LNCAP (cell line): Measurements from ENCODE around the gene TUBB4B.

Experiments used
- TF ChIP-seq, protein P1 (sequence below): fragments of 450-650 bp; IDR thresholded peaks from 2 replicates; pipeline ENCODE4 v1.5.1; 2017; ENCODE audit warnings: mild to moderate bottlenecking

Gene TUBB4B

DNA sequence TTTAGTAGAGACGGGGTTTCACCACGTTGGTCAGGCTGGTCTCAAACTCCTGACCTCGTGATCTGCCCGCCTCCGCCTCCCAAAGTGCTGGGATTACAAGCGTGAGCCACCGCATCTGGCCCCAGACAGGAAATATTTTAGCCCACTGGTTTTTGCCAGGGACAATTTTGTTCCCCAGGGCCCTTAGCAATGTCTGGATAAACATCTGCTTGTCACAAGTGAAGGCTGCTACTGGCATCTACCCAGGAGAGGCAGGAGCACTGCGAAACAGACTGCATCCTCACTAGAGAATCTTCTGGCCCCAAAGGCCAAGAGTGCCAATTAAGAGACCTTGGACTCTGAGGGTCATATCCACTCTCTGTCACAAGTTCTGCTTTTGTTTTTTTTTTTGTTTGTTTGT is 38.1 kb upstream of the TUBB4B start:
- TF ChIP-seq, protein P1, sequence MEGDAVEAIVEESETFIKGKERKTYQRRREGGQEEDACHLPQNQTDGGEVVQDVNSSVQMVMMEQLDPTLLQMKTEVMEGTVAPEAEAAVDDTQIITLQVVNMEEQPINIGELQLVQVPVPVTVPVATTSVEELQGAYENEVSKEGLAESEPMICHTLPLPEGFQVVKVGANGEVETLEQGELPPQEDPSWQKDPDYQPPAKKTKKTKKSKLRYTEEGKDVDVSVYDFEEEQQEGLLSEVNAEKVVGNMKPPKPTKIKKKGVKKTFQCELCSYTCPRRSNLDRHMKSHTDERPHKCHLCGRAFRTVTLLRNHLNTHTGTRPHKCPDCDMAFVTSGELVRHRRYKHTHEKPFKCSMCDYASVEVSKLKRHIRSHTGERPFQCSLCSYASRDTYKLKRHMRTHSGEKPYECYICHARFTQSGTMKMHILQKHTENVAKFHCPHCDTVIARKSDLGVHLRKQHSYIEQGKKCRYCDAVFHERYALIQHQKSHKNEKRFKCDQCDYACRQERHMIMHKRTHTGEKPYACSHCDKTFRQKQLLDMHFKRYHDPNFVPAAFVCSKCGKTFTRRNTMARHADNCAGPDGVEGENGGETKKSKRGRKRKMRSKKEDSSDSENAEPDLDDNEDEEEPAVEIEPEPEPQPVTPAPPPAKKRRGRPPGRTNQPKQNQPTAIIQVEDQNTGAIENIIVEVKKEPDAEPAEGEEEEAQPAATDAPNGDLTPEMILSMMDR = no peak

DNA sequence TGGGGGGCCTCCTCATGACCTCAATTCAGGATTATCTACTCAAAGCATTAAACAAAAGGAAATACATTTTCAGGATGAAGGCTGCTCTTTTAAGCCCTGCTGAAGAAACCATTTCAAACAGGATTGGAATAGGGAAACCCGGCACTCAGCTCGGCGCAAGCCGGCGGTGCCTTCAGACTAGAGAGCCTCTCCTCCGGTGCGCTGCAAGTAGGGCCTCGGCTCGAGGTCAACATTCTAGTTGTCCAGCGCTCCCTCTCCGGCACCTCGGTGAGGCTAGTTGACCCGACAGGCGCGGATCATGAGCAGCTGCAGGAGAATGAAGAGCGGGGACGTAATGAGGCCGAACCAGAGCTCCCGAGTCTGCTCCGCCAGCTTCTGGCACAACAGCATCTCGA is 36.4 kb upstream of the TUBB4B start:
- TF ChIP-seq, protein P1 = no peak

DNA sequence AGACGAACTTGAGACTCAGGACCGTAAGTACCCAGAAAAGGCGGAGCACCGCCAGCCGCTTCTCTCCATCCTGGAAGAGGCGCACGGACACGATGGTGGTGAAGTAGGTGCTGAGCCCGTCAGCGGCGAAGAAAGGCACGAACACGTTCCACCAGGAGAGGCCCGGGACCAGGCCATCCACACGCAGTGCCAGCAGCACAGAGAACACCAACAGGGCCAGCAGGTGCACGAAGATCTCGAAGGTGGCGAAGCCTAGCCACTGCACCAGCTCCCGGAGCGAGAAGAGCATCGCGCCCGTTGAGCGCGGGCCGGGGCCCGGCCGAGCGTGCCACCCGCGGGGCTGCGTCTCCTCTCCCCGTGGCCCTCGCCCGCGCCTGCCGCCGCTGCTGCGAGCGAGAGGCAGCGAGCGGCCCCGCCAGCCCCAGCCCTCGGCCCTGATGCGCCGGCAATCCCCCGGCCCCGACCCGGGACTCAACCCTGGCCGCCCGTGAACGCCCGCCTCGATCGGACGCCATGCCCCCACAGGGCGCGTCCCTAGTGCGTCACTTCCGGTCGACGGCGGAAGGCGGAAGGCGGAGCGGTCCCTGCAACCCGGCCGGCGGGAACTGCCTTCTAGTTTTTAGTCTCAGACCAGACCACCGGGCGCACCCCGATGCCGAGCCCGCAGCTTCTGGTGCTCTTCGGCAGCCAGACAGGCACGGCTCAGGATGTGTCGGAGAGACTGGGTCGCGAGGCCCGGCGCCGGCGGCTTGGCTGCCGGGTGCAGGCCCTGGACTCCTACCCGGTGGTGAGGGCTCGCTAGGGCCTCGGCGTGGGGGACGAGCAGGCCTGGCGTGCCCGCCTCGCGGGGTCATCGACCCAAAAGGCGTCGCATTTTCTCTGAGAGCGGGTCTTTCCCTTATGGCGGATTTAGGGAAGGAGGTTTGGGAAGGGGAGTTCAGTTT is 35.7 kb upstream of the TUBB4B start, which contains the start of the genes NDOR1 and TMEM203:
NDOR1 (plus strand) TSS at position 575 of the 944 bp plus-strand sequence; CDS start at position 653, 78 bp downstream.
TMEM203 (minus strand) TSS at position 523 of the 944 bp plus-strand sequence; CDS start at position 289, 234 bp downstream.
- TF ChIP-seq, protein P1 = no peak

DNA sequence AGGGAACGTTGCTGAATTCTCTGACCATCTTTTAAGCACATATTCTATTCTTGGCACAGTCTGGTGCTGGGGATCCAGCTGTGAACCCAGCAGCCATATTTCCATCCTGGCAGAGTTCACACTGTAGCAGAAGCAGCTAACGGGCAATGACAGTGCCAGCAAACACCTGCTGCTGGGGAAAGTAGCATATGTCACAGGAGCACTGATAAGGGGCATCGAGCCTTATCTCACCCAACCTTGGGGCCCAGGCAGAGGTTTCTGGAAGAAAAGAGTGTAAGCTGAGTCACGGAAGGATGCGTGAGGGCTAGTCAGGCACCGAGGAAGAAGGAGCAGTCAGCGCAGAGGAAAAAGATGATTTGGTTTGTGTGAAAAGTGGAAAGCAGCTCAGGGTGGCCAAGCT is 34.5 kb upstream of the TUBB4B start:
- TF ChIP-seq, protein P1 = no peak

DNA sequence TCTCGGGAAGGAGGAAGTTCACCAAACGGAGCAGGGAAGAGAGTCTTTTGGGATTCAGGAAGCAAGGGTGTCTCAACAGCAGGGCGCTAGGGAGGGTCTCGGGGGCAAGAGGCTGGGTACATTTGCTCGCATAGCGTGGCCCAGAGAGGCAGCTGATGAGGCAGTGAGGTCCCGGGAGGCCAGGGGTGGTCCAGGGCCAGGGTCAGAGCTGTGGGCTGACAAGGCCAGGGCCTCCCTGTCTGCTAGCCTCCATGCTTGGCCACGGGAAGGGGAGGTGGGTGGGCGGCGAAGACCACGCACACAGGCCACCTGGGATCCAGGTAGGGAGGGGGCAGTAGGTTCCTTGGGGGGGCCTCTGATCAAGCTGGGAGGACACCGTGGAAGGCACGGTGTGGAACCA is 29.6 kb upstream of the TUBB4B start:
- TF ChIP-seq, protein P1 = no peak

DNA sequence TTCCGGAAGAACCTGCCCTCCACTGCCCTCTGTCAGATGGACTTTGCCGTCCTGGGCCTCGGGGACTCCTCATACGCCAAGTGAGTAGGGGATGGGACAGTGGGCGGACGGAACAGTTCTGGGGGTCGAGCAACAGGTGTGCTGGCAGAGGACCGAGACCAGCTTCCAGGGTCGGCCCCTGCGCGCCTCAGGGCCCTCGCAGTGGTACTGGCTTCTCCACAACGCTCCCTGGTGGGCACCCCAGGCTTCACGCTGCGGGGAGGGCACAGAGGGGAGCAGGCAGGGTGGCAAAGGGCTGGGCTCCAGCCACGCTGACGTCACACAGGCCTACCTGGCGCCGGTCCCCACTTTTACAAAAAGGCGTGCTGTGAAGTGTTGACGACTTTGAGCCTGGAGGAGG is 28.6 kb upstream of the TUBB4B start:
- TF ChIP-seq, protein P1 = no peak

DNA sequence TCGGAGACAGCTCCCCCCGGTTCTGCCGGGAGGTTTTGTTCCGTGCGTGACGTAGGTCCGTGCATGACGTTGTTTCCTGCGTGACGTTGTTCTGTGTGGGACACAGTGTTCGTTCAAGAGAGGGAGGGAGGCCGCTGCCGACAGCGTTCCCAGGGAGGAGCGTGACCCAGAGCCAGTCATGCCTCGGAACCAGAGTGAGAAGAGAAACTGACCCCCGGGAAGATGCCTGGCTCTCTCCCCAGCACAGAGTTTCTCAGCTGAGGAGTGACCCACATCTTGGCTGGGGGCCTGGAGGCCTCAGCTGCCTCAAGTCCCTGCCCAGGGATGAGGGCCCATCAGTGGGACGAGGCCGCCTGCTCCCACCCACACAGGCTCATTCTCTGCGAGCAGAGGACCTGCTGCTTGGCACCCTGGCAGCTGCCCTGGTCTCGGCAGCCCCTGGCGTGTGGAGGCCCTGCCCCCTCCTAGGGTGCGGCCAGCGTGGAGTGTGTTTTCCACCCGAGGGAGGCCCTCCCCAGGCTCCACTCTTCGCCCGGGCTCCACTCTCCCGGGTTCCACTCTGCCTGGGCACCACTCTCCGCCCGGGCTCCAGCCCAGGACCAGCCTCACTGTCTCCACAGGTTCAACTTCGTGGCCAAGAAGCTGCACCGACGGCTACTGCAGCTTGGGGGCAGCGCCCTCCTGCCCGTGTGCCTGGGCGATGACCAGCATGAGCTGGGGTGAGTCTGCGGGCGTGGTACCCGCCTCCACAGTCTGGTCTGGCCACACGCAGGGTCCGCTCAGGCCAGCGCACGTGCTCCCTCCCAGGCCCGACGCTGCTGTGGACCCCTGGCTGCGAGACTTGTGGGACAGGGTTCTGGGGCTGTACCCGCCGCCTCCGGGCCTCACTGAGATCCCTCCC is 27.7 kb upstream of the TUBB4B start:
- TF ChIP-seq, protein P1 = no peak
